Right lobe of liver (tissue), 4 donors: ENCODE results near the gene DNTTIP2.

Source experiments
- POLR2A ChIP-seq: fragments of 450-650 bp; IDR thresholded peaks from one replicate; pipeline ENCODE4 v1.6.1; 2017; ENCODE audit warnings: antibody characterized with exemption, mild to moderate bottlenecking
- TF ChIP-seq, protein P1 (sequence below), 4 donors: fragments of 200-600 bp in 3 of 4; fragments of 450-650 bp in 1 of 4; IDR thresholded peaks; one replicate each; pipeline versions ENCODE4 v1.5.1 to v1.8.0; 2016 to 2022; ENCODE audit warnings: antibody characterized with exemption in 4 of 4, mild to moderate bottlenecking in 2 of 4
- donor health status: DM: no; HTN: no; CAD: no.
- donor health status: DM: no; HTN: no; CAD: no.
- donor health status: DM: no; HTN: yes; CAD: no.

DNA sequence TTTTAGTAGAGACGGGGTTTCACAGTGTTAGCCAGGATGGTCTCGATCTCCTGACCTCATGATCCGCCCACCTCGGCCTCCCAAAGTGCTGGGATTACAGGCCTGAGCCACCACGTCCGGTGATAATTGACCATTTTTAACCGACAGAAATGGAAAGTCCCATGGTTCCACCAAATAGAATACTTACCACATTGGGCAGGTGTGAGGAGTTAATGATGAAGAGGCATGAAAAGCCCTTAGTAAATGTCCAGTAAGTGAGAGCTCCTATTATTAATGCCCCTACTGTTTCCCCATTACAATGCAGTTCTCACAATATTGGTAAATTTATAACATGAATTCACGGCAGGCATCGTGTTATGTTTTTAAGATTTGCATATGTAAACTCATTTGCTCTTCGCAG lies 38.3 kb upstream of the DNTTIP2 start:
- TF ChIP-seq, protein P1, sequence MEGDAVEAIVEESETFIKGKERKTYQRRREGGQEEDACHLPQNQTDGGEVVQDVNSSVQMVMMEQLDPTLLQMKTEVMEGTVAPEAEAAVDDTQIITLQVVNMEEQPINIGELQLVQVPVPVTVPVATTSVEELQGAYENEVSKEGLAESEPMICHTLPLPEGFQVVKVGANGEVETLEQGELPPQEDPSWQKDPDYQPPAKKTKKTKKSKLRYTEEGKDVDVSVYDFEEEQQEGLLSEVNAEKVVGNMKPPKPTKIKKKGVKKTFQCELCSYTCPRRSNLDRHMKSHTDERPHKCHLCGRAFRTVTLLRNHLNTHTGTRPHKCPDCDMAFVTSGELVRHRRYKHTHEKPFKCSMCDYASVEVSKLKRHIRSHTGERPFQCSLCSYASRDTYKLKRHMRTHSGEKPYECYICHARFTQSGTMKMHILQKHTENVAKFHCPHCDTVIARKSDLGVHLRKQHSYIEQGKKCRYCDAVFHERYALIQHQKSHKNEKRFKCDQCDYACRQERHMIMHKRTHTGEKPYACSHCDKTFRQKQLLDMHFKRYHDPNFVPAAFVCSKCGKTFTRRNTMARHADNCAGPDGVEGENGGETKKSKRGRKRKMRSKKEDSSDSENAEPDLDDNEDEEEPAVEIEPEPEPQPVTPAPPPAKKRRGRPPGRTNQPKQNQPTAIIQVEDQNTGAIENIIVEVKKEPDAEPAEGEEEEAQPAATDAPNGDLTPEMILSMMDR (IDR thresholded peaks at IDR 0.05): no peak
- TF ChIP-seq POLR2A: no peak
